Vagina (tissue), 2 donors: ENCODE data around the gene EIPR1.

Experiments
- CTCF ChIP-seq, 3 experiments: fragments of 450-650 bp in 2 of 3; fragments of 200-600 bp in 1 of 3; sonication (generic) in 1 of 3; IDR thresholded peaks; one replicate each; pipeline ENCODE4 v1.5.1; 2017 to 2019; ENCODE audit warnings: antibody characterized with exemption in 3 of 3, mild to moderate bottlenecking in 2 of 3, moderate library complexity in 2 of 3
- POLR2A ChIP-seq, 2 donors: fragments of 450-650 bp; IDR thresholded peaks; one replicate each; pipeline ENCODE4 v1.6.1; 2017; ENCODE audit warnings: antibody characterized with exemption in 2 of 2, mild to moderate bottlenecking in 2 of 2, moderate library complexity in 2 of 2
- POLR2AphosphoS5 ChIP-seq, 2 donors: sonication (generic); formaldehyde crosslinking; IDR thresholded peaks; one replicate each; pipeline ENCODE4 v1.9.0; 2017; ENCODE audit warnings: antibody characterized with exemption in 2 of 2, mild to moderate bottlenecking in 2 of 2, low read depth in 1 of 2; ENCODE audit not compliant: insufficient read depth in 1 of 2

- TF ChIP-seq POLR2AphosphoS5 (IDR thresholded peaks at IDR 0.05; ENCODE audit: insufficient read depth in 1 of 2, low read depth in 1 of 2) (no peak), POLR2A (IDR thresholded peaks at IDR 0.05) (no peak), CTCF (IDR thresholded peaks at IDR 0.05) (no peak)
Measured at GRCh38 chr2:3262437-3263388, 114.9 kb downstream of the EIPR1 start.
